ENCODE measurements around the gene MYO5C.

MYO5C gene

DNA sequence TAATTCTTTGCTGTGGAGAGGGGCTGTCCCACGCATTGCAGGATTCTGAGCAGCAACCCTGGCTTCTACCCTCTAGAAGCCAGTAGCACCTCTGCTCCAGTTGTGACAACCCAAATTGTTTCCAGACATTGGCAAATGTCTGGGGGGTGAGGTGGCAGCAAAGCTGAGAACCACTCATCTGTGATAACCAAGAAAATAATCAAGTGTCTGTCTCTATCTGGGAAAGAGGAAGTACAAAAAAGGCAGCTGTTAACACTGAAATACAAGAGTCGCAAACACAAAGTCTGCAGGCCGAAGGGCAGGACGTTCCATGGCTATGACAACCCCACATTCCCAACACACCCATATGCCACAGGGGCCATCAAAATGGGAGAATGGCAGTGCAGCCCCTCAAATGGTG is 62.2 kb downstream of the MYO5C start:
- Mint-ChIP-seq H3K36me3 (peaks cover 1% of the 10 kb centered on the region), H3K27me3 (no peaks in the 10 kb centered on the region), H3K4me1 (peaks cover 40% of the 10 kb centered on the region), H3K27ac (peak overlapping the region; percentile 92), H3K9me3 (no peaks in the 10 kb centered on the region), H3K4me3 (peak overlapping the region; percentile 87)
- peak; percentile 51 to 53 for DNase-seq (ENCODE audit: low spot score in 2 of 2)
- ATAC-seq (ENCODE audit: low read depth), result peak; percentile 51

DNA sequence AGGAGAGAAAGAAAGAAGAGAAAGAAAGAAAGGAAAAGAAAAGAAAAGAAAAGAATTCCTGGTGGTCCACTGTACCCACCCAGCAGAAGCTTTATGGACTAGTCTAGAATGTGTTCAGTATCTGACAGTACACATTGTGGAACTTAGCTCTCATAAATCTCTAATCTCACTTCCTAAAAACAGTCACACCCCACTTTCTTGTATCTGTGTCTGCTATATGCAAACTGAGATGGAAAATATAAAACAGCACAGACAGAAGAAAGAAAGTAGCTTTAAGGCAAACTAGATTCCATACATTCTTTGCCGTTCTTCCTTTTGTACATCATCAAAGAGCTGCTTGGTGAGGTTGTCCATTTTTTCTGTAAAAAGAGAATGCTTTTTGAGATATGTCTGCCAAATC is 63.3 kb downstream of the MYO5C start:
- Mint-ChIP-seq H3K27me3 (no peaks in the 10 kb centered on the region), H3K9me3 (no peaks in the 10 kb centered on the region), H3K4me1 (peaks cover 39% of the 10 kb centered on the region), H3K27ac (peak overlapping the region; percentile 97), H3K36me3 (peaks cover under 1% of the 10 kb centered on the region), H3K4me3 (peak overlapping the region; percentile 84)
- ATAC-seq (ENCODE audit: low read depth) (peak; percentile 41), DNase-seq (ENCODE audit: low spot score in 2 of 2) (peak in 1 of 2 donors; percentile 44)

DNA sequence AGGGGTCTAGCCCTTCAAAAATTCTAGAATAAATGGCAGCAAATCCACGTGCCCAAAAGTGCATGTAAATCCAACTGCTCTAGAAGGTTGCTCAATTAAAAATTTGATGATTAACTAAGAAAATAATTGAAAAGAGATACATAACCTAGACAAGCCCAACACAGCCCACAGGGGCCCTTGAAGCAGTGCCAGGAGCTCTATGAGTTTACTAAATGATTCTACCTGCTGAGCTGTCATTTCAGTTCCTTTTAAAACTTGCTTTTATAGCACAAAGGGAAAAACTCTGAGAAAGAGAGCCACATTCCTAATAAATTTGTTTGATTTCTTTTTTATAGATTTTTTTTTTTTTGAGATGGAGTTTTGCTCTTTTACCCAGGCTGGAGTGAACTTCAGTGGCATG is 65.5 kb downstream of the MYO5C start:
- H3K27me3 Mint-ChIP-seq, result no peaks in the 10 kb centered on the region
- H3K9me3 Mint-ChIP-seq, result no peaks in the 10 kb centered on the region
- H3K27ac Mint-ChIP-seq, result peak overlapping the region; percentile 97
- H3K4me3 Mint-ChIP-seq, result no peak overlapping the region
- H3K4me1 Mint-ChIP-seq, result peaks cover 35% of the 10 kb centered on the region
- ATAC-seq (ENCODE audit: low read depth) (no peak), DNase-seq (ENCODE audit: low spot score in 2 of 2) (no peak)
- H3K36me3 Mint-ChIP-seq, result peaks cover 1% of the 10 kb centered on the region

DNA sequence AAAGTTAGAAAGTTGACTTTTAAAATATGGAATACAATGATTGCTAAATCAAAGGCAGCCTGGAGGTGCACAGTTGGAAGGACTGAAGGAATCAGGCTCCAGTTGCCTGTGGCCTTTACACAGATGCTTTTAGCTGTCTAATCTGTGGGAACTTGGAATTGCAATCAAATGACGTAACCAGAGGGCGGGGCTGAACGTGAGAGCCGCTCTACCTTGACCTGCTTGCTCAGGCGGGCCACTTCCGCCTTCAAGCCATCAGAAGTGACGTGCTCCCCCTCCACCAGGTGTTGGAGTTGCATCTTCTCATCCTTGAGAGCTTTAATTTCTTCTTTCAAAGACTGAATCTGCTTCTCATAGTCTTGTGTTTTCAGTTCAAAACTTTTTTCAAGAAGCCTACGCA is 66.7 kb downstream of the MYO5C start:
- peaks cover 34% of the 10 kb centered on the region for H3K4me1 Mint-ChIP-seq
- H3K36me3 Mint-ChIP-seq, result peaks cover 2% of the 10 kb centered on the region
- H3K9me3 Mint-ChIP-seq, result no peaks in the 10 kb centered on the region
- peak; percentile 76 for ATAC-seq (ENCODE audit: low read depth)
- H3K4me3 Mint-ChIP-seq, result no peak overlapping the region
- H3K27ac Mint-ChIP-seq, result peak overlapping the region; percentile 94
- no peaks in the 10 kb centered on the region for H3K27me3 Mint-ChIP-seq
- peak; percentile 78 to 86 for DNase-seq (ENCODE audit: low spot score in 2 of 2)

DNA sequence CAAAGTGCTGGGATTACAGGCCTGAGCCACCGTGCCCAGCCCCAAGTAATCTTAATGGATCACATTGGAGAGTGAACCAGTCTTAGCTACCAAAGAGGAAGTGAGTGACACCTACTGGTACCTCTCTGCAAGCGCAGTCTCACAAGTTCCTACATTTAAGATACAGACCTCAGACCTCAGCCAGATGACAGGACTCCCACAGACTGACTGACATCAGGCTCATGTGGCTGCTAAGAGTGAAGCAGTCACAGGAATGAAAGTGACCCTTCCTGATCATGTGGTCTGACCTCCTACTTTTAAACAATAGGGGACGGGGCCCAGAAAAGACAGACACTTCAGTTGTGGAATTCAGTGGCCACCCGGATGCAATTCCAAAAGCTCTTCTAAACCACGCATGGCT is 68.1 kb downstream of the MYO5C start:
- Mint-ChIP-seq H3K4me3 (peak overlapping the region; percentile 4), H3K27ac (peak overlapping the region; percentile 93), H3K27me3 (no peaks in the 10 kb centered on the region), H3K4me1 (peaks cover 36% of the 10 kb centered on the region), H3K9me3 (no peaks in the 10 kb centered on the region), H3K36me3 (peaks cover 3% of the 10 kb centered on the region)
- ATAC-seq (ENCODE audit: low read depth) (peak; percentile 57), DNase-seq (ENCODE audit: low spot score in 2 of 2) (peak; percentile 59 to 74)

DNA sequence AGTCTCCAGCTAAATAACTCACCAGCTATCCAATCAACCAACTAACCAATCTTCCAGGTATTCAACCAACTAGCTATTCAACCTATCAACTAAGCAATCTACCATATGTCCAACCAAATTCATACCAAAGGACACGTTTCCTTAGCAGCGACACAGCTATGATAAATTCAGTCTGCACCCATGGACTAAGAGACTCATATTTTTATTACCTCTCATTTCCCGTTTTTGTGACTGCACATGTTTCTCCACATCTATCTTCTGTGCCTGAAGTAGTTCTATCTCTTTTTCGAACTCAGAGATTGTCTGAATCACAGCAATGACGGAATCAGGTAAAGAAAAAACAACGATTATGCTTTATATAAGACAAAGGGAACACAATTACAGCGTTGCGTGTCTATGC is 70.4 kb downstream of the MYO5C start:
- H3K27ac Mint-ChIP-seq, result peak overlapping the region; percentile 96
- no peaks in the 10 kb centered on the region for H3K27me3 Mint-ChIP-seq
- peak overlapping the region; percentile 72 for H3K4me3 Mint-ChIP-seq
- H3K9me3 Mint-ChIP-seq, result no peaks in the 10 kb centered on the region
- DNase-seq (ENCODE audit: low spot score in 2 of 2) (no peak), ATAC-seq (ENCODE audit: low read depth) (no peak)
- H3K36me3 Mint-ChIP-seq, result peaks cover 7% of the 10 kb centered on the region
- peaks cover 41% of the 10 kb centered on the region for H3K4me1 Mint-ChIP-seq

DNA sequence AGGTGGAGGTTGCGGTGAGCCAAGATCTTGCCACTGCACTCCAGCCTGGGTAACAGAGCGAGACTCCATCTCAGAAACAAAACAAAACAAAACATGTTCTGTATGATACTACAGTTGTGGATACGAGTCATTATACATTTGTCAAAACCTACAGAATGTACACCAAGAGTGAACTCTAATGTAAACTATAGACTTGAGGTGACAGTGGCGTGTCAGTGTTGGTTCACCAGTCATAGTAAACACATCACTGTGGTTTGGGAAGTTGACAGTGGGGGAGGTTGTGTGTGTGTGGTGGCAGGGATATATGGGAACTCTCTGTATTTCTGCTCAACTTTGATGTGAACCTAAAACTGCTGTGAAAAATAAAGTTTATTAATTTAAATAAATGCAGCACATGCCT is 71.4 kb downstream of the MYO5C start:
- Mint-ChIP-seq H3K4me1 (peaks cover 41% of the 10 kb centered on the region), H3K9me3 (no peaks in the 10 kb centered on the region), H3K4me3 (peak overlapping the region; percentile 34), H3K27me3 (no peaks in the 10 kb centered on the region), H3K36me3 (peaks cover 7% of the 10 kb centered on the region), H3K27ac (peak overlapping the region; percentile 96)
- ATAC-seq (ENCODE audit: low read depth), result no peak
- no peak for DNase-seq (ENCODE audit: low spot score in 2 of 2)

DNA sequence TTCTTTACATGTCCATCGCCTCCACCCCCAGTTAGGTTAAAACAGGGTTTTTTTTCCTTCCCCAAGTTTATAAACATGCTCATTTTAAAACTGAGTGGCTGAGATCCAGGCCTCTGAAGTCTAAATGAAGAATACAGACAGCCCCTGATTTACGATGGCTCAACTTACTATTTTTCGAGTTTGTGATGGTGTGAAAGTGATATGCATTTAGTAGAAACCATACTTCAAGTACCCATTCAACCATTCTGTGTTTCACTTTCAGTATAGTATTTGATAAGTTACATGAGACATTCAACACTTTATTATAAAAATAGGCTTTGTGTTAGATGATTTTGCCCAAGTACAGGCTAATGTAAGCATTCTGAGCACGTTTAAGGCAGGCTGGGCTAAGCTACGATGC is 73.9 kb downstream of the MYO5C start:
- Mint-ChIP-seq H3K4me3 (peak overlapping the region; percentile 88), H3K36me3 (peaks cover 7% of the 10 kb centered on the region), H3K27me3 (no peaks in the 10 kb centered on the region), H3K9me3 (no peaks in the 10 kb centered on the region), H3K4me1 (peaks cover 48% of the 10 kb centered on the region), H3K27ac (peak overlapping the region; percentile 96)
- DNase-seq (ENCODE audit: low spot score in 2 of 2) (no peak), ATAC-seq (ENCODE audit: low read depth) (peak; percentile 57)

DNA sequence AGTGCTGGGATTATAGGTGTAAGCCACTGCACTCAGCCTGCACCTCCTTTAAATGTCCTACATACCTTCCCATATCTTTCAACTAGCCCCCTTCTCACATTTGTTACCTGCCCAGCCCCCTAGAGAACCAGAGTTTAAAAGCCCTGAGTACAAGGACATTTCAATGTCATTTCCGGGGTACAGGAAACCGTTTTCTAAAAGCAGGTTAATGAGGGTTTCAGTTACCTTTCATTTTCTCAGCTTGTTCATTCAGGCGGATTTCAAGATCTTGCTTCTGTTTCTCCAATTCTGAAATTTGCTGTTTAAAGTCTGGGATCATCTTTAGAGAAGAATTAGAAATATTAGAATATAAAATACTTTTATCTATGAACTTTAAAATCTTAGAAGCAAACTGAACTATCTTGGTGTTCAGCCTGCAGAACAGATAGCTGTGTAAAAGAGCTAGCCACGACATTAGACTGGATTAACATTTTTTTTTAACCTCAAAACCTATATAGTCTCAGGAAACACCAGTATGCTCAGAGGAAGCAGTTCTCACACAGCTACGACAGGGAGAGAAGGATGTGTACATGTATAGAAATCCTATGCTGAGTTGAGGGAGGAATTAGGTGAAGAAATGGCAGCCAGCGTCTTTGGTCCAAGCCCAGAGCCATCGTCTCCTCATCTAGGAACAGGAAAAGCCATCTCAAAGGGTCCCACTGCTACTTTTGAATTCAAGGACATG is 74.5 kb downstream of the MYO5C start:
- peaks cover 7% of the 10 kb centered on the region for H3K36me3 Mint-ChIP-seq
- ATAC-seq (ENCODE audit: low read depth) (peak; percentile 36), DNase-seq (ENCODE audit: low spot score in 2 of 2) (no peak)
- H3K9me3 Mint-ChIP-seq, result no peaks in the 10 kb centered on the region
- peak overlapping the region; percentile 88 for H3K4me3 Mint-ChIP-seq
- H3K27ac Mint-ChIP-seq, result peak overlapping the region; percentile 96
- no peaks in the 10 kb centered on the region for H3K27me3 Mint-ChIP-seq
- peaks cover 46% of the 10 kb centered on the region for H3K4me1 Mint-ChIP-seq

DNA sequence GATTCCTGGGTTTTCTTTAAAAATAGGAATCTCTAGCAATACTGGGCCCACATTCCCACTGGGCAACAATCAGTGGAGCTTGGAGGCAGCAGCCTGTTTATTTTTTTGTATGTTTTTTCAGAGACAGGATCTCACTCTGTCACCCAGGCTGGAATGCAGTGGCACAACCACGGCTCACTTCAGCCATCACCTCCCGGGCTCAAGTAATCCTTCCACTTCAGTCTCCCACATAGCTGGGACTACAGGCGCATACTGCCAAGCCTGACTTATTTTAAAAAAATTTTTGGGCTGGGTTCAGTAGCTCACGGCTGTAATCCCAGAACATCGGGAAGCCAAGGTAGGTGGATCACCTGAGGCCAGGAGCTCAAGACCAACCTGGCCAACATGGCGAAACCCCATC is 75.4 kb downstream of the MYO5C start:
- no peaks in the 10 kb centered on the region for H3K27me3 Mint-ChIP-seq
- no peaks in the 10 kb centered on the region for H3K9me3 Mint-ChIP-seq
- no peak for DNase-seq (ENCODE audit: low spot score in 2 of 2)
- peak overlapping the region; percentile 96 for H3K27ac Mint-ChIP-seq
- ATAC-seq (ENCODE audit: low read depth), result no peak
- H3K36me3 Mint-ChIP-seq, result peaks cover 7% of the 10 kb centered on the region
- no peak overlapping the region for H3K4me3 Mint-ChIP-seq
- peaks cover 43% of the 10 kb centered on the region for H3K4me1 Mint-ChIP-seq

DNA sequence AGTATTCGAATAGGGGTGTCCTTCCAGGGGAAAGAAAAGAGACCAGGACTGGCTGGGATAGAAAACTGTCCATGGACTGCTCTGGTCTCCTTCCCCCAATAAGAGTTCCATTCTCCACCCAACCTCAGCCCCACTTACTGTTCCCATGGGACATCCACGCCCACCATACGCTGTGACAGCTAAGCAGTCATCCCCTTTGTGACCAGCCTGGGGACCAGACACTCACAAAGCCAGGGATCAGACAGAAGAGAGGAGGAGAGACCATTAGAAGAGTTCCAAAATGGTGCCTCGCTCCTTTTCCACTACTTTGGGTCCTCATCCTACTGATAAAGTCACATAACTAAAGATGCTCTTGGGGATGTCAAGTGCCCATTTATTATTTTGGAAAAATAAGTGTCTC is 76.8 kb downstream of the MYO5C start:
- peak overlapping the region; percentile 3 for H3K27ac Mint-ChIP-seq
- DNase-seq (ENCODE audit: low spot score in 2 of 2) (no peak), ATAC-seq (ENCODE audit: low read depth) (no peak)
- H3K9me3 Mint-ChIP-seq, result no peaks in the 10 kb centered on the region
- H3K4me3 Mint-ChIP-seq, result no peak overlapping the region
- peaks cover 6% of the 10 kb centered on the region for H3K36me3 Mint-ChIP-seq
- H3K4me1 Mint-ChIP-seq, result peaks cover 36% of the 10 kb centered on the region
- H3K27me3 Mint-ChIP-seq, result no peaks in the 10 kb centered on the region

DNA sequence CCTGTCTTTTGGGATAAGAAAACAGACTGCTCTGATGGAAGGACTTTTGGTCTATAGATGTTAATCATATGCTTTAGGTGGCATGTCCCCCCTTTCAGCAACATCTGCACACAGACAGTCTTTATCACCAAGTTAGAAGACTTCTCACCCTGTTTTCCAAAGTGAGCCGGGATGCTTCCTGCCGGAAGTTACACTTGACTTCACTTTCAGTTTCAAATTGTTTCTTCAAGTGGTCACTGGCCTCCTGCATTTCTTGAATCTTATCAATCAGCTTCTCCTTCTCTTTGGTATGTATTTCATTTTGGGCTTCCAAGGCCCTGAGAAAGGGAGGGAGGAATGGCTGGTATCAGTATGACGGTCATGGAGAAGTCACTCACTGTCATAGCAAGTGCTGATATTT is 77.2 kb downstream of the MYO5C start:
- peaks cover 8% of the 10 kb centered on the region for H3K36me3 Mint-ChIP-seq
- H3K27me3 Mint-ChIP-seq, result no peaks in the 10 kb centered on the region
- H3K9me3 Mint-ChIP-seq, result no peaks in the 10 kb centered on the region
- H3K27ac Mint-ChIP-seq, result peak overlapping the region; percentile 3
- ATAC-seq (ENCODE audit: low read depth) (no peak), DNase-seq (ENCODE audit: low spot score in 2 of 2) (no peak)
- peaks cover 34% of the 10 kb centered on the region for H3K4me1 Mint-ChIP-seq
- H3K4me3 Mint-ChIP-seq, result no peak overlapping the region

DNA sequence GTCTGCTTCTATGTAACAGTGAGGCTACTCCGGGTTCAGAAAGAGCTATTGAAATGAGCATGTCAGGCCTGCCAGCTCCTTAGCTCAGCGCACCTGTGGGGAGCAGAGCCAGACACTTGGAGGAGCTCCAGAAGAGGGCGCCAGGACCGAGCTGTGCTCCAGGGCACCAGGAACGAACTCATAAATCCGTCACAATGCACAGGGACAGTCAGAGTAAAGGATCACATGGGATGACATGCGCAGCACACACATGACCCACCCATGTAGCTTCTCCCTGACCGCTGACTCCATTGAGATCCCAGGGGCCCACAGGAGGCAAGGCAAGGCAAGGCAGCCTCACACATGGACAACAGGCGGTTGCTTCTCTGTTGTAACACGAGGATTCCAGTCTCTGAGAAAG is 78.4 kb downstream of the MYO5C start:
- ATAC-seq (ENCODE audit: low read depth) (peak; percentile 73), DNase-seq (ENCODE audit: low spot score in 2 of 2) (peak in 1 of 2 donors; percentile 34)
- H3K4me3 Mint-ChIP-seq, result no peak overlapping the region
- peaks cover 9% of the 10 kb centered on the region for H3K36me3 Mint-ChIP-seq
- peaks cover 29% of the 10 kb centered on the region for H3K4me1 Mint-ChIP-seq
- H3K9me3 Mint-ChIP-seq, result no peaks in the 10 kb centered on the region
- H3K27ac Mint-ChIP-seq, result peak overlapping the region; percentile 58
- H3K27me3 Mint-ChIP-seq, result no peaks in the 10 kb centered on the region

DNA sequence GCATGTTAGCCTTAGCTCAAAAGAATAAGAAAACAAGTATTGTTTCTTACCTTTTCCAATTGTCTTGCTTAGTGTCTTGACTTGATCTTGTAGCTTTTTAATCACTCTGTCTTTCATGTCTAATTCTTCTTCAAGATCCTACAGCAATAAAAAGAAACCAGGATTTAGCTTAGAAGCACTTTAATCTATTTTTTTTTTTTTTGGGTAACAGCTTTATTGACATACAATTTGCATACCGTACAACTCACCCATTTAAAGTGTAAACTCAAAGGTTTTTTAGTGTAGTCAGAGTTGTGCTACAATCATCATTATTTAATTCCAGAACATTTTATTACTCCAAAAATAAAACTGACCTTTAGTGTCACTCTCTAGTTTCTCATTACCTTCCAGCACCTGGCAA is 81.1 kb downstream of the MYO5C start:
- H3K4me1 Mint-ChIP-seq, result peaks cover 17% of the 10 kb centered on the region
- DNase-seq (ENCODE audit: low spot score in 2 of 2) (no peak), ATAC-seq (ENCODE audit: low read depth) (no peak)
- H3K36me3 Mint-ChIP-seq, result peaks cover 10% of the 10 kb centered on the region
- no peak overlapping the region for H3K27ac Mint-ChIP-seq
- no peak overlapping the region for H3K4me3 Mint-ChIP-seq
- H3K27me3 Mint-ChIP-seq, result no peaks in the 10 kb centered on the region
- no peaks in the 10 kb centered on the region for H3K9me3 Mint-ChIP-seq

DNA sequence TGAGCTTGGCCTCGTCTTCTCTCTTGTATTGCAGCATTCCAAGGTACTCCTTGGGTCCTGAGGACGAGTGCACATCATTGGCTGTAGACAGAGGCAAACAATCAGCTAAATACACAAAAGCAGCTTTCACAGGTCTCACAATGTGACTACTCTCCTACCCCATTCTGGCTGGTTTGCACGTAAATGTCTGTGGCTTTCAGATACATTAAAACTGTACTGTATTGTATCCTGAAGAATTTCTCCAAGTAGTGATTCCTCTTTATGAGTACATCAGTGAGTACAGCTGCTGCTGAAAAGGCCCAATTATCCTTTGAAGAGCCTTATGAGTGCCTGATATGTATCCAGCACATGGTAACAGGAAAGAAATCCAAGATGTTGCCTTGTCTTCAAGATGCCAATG is 82.4 kb downstream of the MYO5C start:
- ATAC-seq (ENCODE audit: low read depth), result no peak
- Mint-ChIP-seq H3K4me3 (no peak overlapping the region), H3K27ac (peak overlapping the region; percentile 24), H3K36me3 (peaks cover 10% of the 10 kb centered on the region), H3K9me3 (no peaks in the 10 kb centered on the region), H3K27me3 (no peaks in the 10 kb centered on the region), H3K4me1 (peaks cover 18% of the 10 kb centered on the region)
- no peak for DNase-seq (ENCODE audit: low spot score in 2 of 2)

Data from memory B cell (primary cell).